Choroid plexus epithelial cell (primary cell): Measurements from ENCODE around the gene TTLL5.
A peak's percentile ranks its signal among the peaks of the same experiment; 100 is the strongest.
"Not testable (repeated sequence)": the region's sequence is repeated elsewhere in the genome, so short reads cannot be mapped to it uniquely, and the experiment has no call there.

Source experiments
- DNase-seq: peaks from one replicate; pipeline ENCODE4 v3.0.0-alpha.2; 2010; ENCODE audit warnings: low read depth
- H3K4me3 ChIP-seq: 2 replicates; pipeline ENCODE4 v1.5.1; 2011; ENCODE audit warnings: low read depth, mild to moderate bottlenecking, control low read depth, low read length, moderate library complexity
- CTCF ChIP-seq: conservative IDR thresholded peaks from 2 replicates; pipeline ENCODE4 v1.5.1; 2011; ENCODE audit warnings: low read depth, mild to moderate bottlenecking, control low read depth, inconsistent platforms, low read length, moderate library complexity

Gene TTLL5

GRCh38 chr14:75835156-75835725 lies 174.2 kb downstream of the TTLL5 start:
- DNase-seq = no peak
- no peak overlapping the region for H3K4me3 ChIP-seq
- no peak for TF ChIP-seq CTCF

- no peak for TF ChIP-seq CTCF
- DNase-seq = no peak
Observed at GRCh38 chr14:75835737-75836136, 174.7 kb downstream of the TTLL5 start.

GRCh38 chr14:75837151-75837787 lies 176.2 kb downstream of the TTLL5 start:
- DNase-seq = peak; percentile 81
- no peak for TF ChIP-seq CTCF
- H3K4me3 ChIP-seq = no peak overlapping the region

More at GRCh38 chr14:75835737-75836136, 174.7 kb downstream of the TTLL5 start:
- H3K4me3 ChIP-seq = no peak overlapping the region

GRCh38 chr14:75840911-75841310 lies 179.9 kb downstream of the TTLL5 start:
- no peak for DNase-seq
- no peak for TF ChIP-seq CTCF
- no peak overlapping the region for H3K4me3 ChIP-seq

- H3K4me3 ChIP-seq = no peak overlapping the region
- DNase-seq = no peak
- TF ChIP-seq CTCF = no peak
Observed at GRCh38 chr14:75842551-75842950, 181.5 kb downstream of the TTLL5 start.

GRCh38 chr14:75844486-75844885 lies 183.4 kb downstream of the TTLL5 start:
- DNase-seq = no peak
- TF ChIP-seq CTCF = no peak
- no peak overlapping the region for H3K4me3 ChIP-seq

- DNase-seq = peak; percentile 94
- no peak for TF ChIP-seq CTCF
- H3K4me3 ChIP-seq = no peak overlapping the region
Observed at GRCh38 chr14:75845136-75845804, 184.2 kb downstream of the TTLL5 start.

- H3K4me3 ChIP-seq = not testable (repeated sequence)
- DNase-seq = peak; percentile 58
Observed at GRCh38 chr14:75846694-75847093, 185.6 kb downstream of the TTLL5 start.
